Measurements from ENCODE around the gene ALOX5.
"Not testable (repeated sequence)": the region's sequence is repeated elsewhere in the genome, so short reads cannot be mapped to it uniquely, and the experiment has no call there.

The ALOX5 gene

GRCh38 chr10:45373576-45374349 lies at the start of gene ALOX5:
TSS of gene ALOX5 (plus strand) at chr10:45374216. CDS start at chr10:45374280, 64 bp downstream.
- no peak for DNase-seq

GRCh38 chr10:45325116-45325515 lies 48.9 kb upstream of the ALOX5 start:
- no peak for DNase-seq

- not testable (repeated sequence) for DNase-seq
These were observed 47.2 kb upstream of the ALOX5 start for GRCh38 chr10:45326864-45327263.

GRCh38 chr10:45331824-45332223 lies 42.2 kb upstream of the ALOX5 start:
- not testable (repeated sequence) for DNase-seq

- DNase-seq = no peak
These were observed 34.1 kb upstream of the ALOX5 start for GRCh38 chr10:45339894-45340293.

- not testable (repeated sequence) for DNase-seq
These were observed 33.6 kb upstream of the ALOX5 start for GRCh38 chr10:45340420-45340819.

GRCh38 chr10:45346652-45347335 lies 27.2 kb upstream of the ALOX5 start:
- DNase-seq = not testable (repeated sequence)

GRCh38 chr10:45347464-45347863 lies 26.6 kb upstream of the ALOX5 start:
- DNase-seq = not testable (repeated sequence)

- DNase-seq = not testable (repeated sequence)
These were observed 25.7 kb upstream of the ALOX5 start for GRCh38 chr10:45348196-45348765.

- DNase-seq = no peak
These were observed 20.8 kb upstream of the ALOX5 start for GRCh38 chr10:45353186-45353585.

GRCh38 chr10:45354261-45354660 lies 19.8 kb upstream of the ALOX5 start:
- DNase-seq = no peak

GRCh38 chr10:45355494-45355893 lies 18.5 kb upstream of the ALOX5 start:
- DNase-seq = no peak

GRCh38 chr10:45358961-45359360 lies 15.1 kb upstream of the ALOX5 start:
- DNase-seq = not testable (repeated sequence)

GRCh38 chr10:45361983-45362799 lies 11.8 kb upstream of the ALOX5 start:
- not testable (repeated sequence) for DNase-seq

- DNase-seq = not testable (repeated sequence)
These were observed 6.4 kb upstream of the ALOX5 start for GRCh38 chr10:45367643-45368042.

GRCh38 chr10:45368181-45368580 lies 5.8 kb upstream of the ALOX5 start:
- DNase-seq = no peak

- DNase-seq = no peak
These were observed 3.6 kb upstream of the ALOX5 start for GRCh38 chr10:45370202-45370955.

GRCh38 chr10:45371560-45371959 lies 2.5 kb upstream of the ALOX5 start:
- DNase-seq = no peak

GRCh38 chr10:45372251-45372951 lies 1.6 kb upstream of the ALOX5 start:
- no peak for DNase-seq

- no peak for DNase-seq
These were observed 927 bp upstream of the ALOX5 start for GRCh38 chr10:45373003-45373575.
